ENCODE measurements around the gene GP9. TPM values are rescaled to one million over a fixed set of nuclear protein-coding genes. Genes with fewer than 3 reads are reported as not detected.

Gene GP9
- polyA plus RNA-seq, 1 of the 3 experiments (the other 2 are of a cell fraction): not detected

- 83% methylated on average over 7 of the region's 7 CpGs for WGBS (ENCODE audit: low lambda C conversion rate)
- H3K4me2 ChIP-seq: no peak overlapping the region
- DNase-seq: no peak
- ChIA-PET POLR2A (no interaction called here), CTCF (interaction anchor here (1.5 kb wide), 1 partner anchor 133 kb away, joined by 9 read pairs; no protein-coding TSS in a partner anchor)
- no peak overlapping the region for H2AFZ ChIP-seq (ENCODE audit: low read depth)
- H3K79me2 ChIP-seq (ENCODE audit: insufficient read depth): peaks cover 48% of the 10 kb centered on the region
- TF ChIP-seq GABPA (IDR thresholded peaks at IDR 0.05; ENCODE audit: low read depth): no peak
- no peak for TF ChIP-seq TEAD4 (IDR thresholded peaks at IDR 0.05; ENCODE audit: borderline replicate concordance, insufficient read depth)
- no peak for TF ChIP-seq REST (IDR thresholded peaks at IDR 0.05; ENCODE audit: low read depth, low read length)
- no peak for TF ChIP-seq SIN3A (IDR thresholded peaks at IDR 0.05; ENCODE audit: borderline replicate concordance, low read depth, low read length)
- no peak for TF ChIP-seq GATA2 (CRISPR knock-in tag; IDR thresholded peaks at IDR 0.05)
- no peak for TF ChIP-seq EZH2phosphoT487 (IDR thresholded peaks at IDR 0.05; ENCODE audit: borderline replicate concordance, low read depth)
- no peak for TF ChIP-seq ZBTB33 (IDR thresholded peaks at IDR 0.05; ENCODE audit: borderline replicate concordance, low read depth)
- TF ChIP-seq SMC3 (IDR thresholded peaks at IDR 0.05; ENCODE audit: low read depth, low read length): no peak
- TF ChIP-seq MAX (IDR thresholded peaks at IDR 0.05; ENCODE audit: low read depth): no peak
- TF ChIP-seq TCF12 (IDR thresholded peaks at IDR 0.05): no peak
- TF ChIP-seq USF1 (IDR thresholded peaks at IDR 0.05; ENCODE audit: borderline replicate concordance, low read depth): no peak
- no peak for TF ChIP-seq RCOR1 (IDR thresholded peaks at IDR 0.05; ENCODE audit: low read length)
- TF ChIP-seq JUND (IDR thresholded peaks at IDR 0.05): no peak
- no peak for TF ChIP-seq USF2 (IDR thresholded peaks at IDR 0.05; ENCODE audit: borderline replicate concordance, low read depth, low read length)
- TF ChIP-seq ELF1 (IDR thresholded peaks at IDR 0.05): no peak
- H3K36me3 ChIP-seq (replicated peaks in 1 of 2; ENCODE audit: control insufficient read depth in 1 of 2, insufficient read depth in 2 of 2, low read length in 1 of 2): peaks cover 2 to 7% of the 10 kb centered on the region in 2 experiments
- H3K9ac ChIP-seq: no peak overlapping the region
- no peaks in the 10 kb centered on the region for H3K4me1 ChIP-seq (ENCODE audit: control insufficient read depth in 1 of 2, insufficient read depth in 2 of 2, low read depth in 1 of 2, low read length in 1 of 2)
- no peak overlapping the region for H3K27ac ChIP-seq (ENCODE audit: low read depth in 2 of 2, low read length in 1 of 2)
- no peak overlapping the region for H3K4me3 ChIP-seq (ENCODE audit: low read depth in 2 of 2, low read length in 1 of 2)
- peaks cover 43% of the 10 kb centered on the region for H4K20me1 ChIP-seq (ENCODE audit: insufficient read depth)
- H3F3A ChIP-seq (replicated peaks; ENCODE audit: insufficient read depth): no peaks in the 10 kb centered on the region
- H3K9me3 ChIP-seq: no peaks in the 10 kb centered on the region
- H3K27me3 ChIP-seq (ENCODE audit: insufficient read depth): no peaks in the 10 kb centered on the region
- no peaks in the 10 kb centered on the region for H3K9me2 ChIP-seq
These were observed 42.7 kb downstream of the GP9 start for GRCh38 chr3:129103296-129103695.
